HG03135 (cell line): Measurements from ENCODE around the gene AGPAT2.

Experiments used
- ATAC-seq: cut with Tn5 transposase; IDR thresholded peaks from one replicate; pipeline ENCODE4 v1.9.1; 2021; ENCODE audit warnings: mild to moderate bottlenecking, moderate library complexity; ENCODE audit not compliant: unreplicated experiment

AGPAT2 gene

DNA sequence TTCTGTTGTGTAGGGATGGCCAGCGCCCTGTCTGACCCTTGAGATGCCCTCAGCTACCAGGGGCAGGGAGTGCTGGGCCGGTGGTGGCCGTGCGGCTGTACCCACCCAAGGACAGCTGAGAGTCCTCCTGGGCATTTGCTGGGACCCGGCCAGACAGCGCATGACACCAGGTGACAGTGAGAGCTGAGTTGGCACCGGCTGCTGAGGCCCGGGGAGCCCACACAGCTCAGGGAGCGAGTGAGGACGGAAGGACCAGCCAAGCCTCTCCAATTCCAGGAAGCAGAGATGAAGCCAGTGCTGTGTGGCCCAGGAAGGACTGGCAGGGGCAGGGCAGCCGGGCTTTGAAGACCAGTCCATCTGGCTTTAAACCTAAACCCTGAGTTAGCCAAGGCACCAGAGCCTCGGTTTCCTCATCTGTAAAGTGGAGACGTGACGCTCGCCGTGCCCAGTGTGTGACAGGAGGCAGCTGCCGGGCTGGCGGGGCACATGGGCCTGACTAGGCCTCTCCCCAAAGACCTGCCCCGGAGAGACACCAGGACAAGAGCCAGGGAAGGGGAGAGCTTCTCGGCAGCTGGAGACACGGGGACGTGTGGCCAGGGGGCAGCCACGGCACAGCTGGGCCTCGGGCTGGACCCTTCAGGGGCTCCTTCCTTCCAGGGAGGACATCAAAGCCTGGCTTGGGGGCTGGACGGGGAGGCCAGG lies 3.0 kb upstream of the AGPAT2 start:
- ATAC-seq: no peak

DNA sequence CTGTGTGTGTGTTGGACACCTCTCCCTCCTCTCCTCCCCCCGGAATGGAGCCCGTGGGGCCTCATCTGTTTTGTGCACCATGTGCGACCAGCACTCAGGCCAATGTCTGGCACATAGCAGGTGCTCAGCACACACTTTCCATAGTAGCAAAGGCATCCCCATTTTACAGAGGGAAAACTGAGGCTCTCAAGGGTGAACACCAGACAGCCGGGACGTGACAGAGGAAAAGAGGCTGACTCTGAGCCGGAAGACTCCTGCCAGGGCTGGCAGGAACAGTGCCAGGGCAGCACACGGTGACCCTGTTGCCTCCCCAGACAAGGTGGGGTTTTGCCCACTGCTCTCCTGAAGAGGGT lies 1.8 kb upstream of the AGPAT2 start:
- no peak for ATAC-seq

DNA sequence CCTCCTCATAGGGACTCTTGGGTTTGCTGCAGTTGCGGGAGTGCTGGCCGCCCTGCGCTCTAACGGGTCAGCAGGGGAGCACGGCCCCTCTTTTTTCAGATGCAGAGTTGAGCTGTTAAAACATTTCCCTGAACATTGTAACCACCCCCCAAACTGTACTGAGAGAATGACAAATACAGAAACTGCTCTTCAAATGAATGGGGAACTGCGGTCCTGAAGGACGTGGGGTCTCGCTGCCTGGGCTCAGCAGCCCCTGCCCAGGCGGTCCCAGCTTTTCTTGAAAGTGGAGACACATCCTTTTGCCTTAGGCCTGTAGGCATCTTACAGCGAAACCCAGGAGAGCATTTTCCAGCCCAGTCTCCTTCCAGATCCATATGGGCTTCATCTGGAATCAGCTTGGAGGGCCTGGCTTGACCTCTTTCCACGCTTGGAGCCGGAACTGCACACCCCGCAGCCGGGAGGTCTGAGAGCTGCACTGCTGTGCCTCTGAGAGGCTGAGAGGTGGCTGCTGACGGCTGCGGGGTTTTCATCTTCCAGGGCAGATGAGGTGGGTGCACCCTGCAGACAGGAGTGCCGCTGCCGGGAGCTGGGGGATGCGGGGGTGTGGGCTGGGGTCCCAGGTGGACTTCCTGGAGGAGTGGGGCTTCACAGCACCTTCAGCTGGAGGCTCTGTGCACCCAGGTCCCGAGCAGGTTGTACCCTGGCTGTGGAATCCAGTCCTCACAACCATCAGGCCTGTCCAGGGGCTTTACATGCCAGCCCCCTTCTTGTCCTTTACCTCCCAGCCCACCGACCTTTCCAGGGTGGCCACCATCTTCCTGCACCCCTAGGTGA lies 1.2 kb upstream of the AGPAT2 start:
- ATAC-seq: no peak

- ATAC-seq: no peak
Observed at GRCh38 chr9:136687721-136688223, 515 bp upstream of the AGPAT2 start.

DNA sequence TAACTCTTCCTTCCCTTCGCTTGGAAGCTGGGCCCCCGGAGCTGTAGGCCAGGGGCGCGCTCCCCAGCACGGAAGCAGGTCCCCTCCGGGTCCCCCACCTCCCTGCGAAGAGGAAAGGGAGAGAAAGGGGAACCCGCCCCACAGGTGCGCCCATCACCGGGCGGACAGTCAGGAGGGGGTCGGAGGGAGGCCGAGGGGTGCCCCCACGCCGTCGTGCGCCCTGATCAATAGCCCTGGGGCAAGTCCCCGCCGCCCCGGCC lies 793 bp downstream of the AGPAT2 start:
- no peak for ATAC-seq

- ATAC-seq: no peak
Observed at GRCh38 chr9:136685790-136686533, 1.3 kb downstream of the AGPAT2 start.

DNA sequence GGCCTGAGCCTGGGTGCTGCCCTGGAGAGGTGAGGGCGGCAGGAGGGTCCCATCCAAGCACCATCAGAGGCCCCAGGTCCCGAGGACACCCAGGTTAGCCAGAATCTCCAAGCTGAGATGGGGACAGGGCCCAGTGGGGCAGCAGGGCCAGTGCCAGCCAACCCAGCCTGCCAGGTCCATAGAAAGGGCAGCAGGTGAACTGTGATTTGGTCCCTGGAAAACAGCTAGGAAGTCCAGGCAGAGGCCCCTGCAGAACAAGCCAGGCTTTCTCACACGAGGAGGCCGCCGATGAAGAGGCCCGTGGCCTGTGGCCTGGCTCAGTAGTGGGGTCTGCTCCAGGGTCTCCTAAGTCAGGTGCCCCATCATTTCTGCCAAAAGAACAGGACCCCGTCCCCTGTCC lies 2.0 kb downstream of the AGPAT2 start:
- ATAC-seq: no peak

GRCh38 chr9:136684799-136685198 lies 2.5 kb downstream of the AGPAT2 start:
- ATAC-seq: no peak

DNA sequence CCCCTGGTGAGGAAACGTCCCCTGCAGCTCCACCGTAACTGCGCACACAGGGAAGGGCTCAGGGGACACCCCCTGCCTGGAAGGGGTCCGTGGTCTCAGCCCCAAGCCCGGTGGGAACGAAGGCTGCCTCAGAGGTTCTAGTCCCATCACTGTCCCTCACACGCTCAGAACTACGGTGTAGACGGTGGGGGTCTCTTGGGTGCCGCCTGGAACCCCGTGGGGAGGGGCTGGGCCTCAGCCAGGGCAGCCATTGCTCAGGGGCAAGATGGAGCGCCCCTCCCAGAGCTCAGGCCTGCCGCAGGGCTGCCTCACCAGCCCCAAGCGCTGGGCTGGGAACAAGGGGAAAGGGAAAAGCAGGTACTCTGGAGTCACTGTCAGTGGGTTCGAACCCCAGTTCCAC lies 2.9 kb downstream of the AGPAT2 start:
- ATAC-seq: no peak

DNA sequence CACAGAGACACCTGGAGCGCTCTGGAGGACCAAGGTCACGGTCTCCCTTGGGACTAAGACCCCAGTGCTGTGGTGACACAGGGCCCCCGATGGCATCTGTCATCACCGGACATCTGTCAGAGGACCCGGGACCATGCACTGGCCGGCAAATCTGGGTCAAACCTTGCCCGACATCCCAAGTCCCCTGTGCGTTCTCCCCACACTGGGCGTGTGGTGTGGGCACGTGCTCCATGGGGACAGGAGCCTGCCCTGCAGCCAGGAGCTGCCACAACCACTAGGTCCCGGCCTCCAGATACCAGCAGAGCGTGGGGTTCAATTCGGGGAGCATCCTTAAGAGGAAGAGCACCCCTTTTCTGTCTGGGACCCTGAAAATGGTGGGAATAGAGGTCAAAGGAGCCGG lies 3.5 kb downstream of the AGPAT2 start:
- ATAC-seq: no peak

DNA sequence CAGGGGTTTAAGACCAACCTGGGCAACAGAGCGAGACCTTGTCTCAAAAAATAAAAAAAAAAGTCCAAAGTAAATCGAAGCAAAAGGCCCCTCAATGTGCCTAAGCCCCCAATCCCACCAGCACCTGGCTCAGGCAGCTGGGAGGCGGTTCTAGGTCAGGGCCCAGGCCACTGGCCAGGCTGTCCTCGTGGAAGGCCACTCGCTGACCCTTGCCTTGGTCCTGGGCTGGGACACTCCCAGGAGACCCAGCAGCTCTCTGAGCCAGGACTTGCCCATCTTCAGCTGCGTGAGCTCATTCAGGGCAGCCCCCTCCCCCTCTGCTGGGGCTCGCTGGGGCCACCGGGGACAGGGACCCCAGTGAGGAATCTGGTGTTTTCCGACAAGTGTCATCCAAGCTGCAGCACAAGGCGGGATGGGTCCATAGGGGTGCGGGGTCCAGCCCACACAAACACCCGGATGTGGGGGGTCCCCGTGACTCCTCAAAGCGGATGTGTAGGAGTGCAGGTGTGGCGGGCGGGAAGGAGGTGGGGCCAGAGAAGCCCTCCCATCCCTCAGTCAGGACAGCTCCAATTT lies 4.0 kb downstream of the AGPAT2 start:
- no peak for ATAC-seq

- ATAC-seq: no peak
Observed at GRCh38 chr9:136682710-136683109, 4.5 kb downstream of the AGPAT2 start.

- no peak for ATAC-seq
Observed at GRCh38 chr9:136681945-136682699, 5.1 kb downstream of the AGPAT2 start.

GRCh38 chr9:136681029-136681428 lies 6.2 kb downstream of the AGPAT2 start:
- ATAC-seq: no peak

DNA sequence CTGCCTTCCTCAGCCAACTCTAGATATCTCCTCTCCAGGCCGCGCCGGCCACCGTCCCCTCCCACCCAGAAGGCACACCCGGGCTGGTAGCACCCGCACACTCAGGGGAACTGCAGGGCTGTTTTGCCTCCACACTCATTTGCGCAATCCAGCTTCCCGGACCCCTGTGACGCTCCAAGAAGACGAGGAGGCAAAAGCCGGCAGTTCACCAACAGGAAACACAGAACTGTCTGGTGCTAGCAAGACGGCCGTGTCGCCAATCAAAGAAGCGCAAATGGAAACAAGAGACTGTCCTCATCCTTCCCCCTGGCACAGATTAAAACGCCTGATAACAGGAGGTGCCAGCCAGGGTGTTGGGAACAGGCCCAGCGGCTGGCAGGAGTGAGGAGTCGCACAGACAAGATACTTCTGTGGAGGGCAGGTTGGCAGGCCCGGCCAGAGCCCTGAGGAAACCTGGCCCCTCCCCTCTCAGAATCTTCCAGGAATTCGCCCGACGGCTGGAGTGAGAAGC lies 7.8 kb downstream of the AGPAT2 start:
- no peak for ATAC-seq

DNA sequence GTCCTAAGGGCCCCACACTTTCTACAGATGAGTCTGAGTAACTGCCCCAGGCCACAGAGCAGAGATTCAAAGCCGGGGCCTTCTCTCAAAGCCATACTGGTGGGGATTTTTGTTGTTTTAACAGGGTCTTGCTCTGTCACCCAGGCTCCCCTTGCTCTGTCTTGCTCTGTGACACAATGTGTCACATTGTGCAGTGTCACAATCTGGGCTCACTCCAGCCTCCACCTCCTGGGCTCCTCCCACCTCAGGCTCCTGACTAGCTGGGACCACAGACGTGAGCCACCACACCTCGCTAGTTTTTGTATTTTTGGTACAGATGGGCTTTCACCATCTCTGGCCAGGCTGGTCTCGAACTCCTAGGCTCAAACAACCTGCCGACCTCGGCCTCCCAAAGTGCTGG lies 8.6 kb downstream of the AGPAT2 start:
- no peak for ATAC-seq

DNA sequence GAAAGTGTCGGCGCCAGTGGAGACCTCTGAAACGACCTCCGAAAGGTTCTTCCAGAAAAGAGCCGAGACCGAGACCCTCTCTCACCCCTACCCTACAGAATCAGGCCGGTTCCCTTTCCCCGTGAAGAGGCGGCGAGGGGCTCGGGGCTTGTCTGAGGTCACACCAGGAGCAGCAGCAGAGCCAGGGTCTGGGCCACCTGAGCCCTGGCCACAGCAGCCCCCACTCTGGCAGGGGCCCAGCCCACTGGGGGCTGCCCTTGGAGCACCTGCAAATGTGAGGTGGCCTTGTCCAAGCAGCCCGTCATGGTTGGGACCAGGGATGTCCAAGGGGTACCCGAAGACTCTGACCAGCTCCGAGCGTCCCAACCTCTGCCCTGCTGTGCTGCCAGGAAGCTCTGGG lies 9.2 kb downstream of the AGPAT2 start:
- ATAC-seq: no peak

GRCh38 chr9:136676920-136677686 lies 10.2 kb downstream of the AGPAT2 start:
- ATAC-seq: no peak

DNA sequence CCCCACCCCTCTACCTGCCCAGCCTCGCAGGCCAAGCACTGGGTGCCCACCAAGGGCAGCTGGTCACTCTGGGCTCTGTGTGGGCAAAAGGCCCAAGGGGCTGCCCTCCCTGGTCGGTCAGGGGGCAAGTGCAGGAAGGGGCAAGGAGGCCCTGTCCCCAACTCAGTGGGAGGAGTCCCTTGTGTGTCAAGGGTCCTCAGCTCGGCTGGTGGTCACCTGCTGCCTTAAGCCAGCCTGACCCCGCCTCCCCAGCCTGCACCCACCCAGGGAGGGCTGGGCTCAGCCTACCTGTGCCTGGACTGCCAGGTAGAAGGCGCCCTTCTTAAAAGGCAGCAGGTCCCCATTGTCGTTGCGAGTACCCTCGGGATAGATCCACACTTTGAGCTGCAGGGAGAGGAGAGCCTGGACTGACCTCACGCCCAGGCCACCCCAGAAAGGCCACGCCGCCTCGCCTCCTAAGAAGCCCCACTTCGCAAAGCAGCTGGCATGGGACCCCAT lies 10.9 kb downstream of the AGPAT2 start:
- ATAC-seq: no peak
